GM21526 (cell line): ENCODE measurements around the gene MMP25.

Experiments used
- ATAC-seq: cut with Tn5 transposase; IDR thresholded peaks from one replicate; pipeline ENCODE4 v1.9.1; 2021; ENCODE audit warnings: moderate library complexity; ENCODE audit not compliant: unreplicated experiment, low FRiP score

MMP25 gene, protein sequence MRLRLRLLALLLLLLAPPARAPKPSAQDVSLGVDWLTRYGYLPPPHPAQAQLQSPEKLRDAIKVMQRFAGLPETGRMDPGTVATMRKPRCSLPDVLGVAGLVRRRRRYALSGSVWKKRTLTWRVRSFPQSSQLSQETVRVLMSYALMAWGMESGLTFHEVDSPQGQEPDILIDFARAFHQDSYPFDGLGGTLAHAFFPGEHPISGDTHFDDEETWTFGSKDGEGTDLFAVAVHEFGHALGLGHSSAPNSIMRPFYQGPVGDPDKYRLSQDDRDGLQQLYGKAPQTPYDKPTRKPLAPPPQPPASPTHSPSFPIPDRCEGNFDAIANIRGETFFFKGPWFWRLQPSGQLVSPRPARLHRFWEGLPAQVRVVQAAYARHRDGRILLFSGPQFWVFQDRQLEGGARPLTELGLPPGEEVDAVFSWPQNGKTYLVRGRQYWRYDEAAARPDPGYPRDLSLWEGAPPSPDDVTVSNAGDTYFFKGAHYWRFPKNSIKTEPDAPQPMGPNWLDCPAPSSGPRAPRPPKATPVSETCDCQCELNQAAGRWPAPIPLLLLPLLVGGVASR

DNA sequence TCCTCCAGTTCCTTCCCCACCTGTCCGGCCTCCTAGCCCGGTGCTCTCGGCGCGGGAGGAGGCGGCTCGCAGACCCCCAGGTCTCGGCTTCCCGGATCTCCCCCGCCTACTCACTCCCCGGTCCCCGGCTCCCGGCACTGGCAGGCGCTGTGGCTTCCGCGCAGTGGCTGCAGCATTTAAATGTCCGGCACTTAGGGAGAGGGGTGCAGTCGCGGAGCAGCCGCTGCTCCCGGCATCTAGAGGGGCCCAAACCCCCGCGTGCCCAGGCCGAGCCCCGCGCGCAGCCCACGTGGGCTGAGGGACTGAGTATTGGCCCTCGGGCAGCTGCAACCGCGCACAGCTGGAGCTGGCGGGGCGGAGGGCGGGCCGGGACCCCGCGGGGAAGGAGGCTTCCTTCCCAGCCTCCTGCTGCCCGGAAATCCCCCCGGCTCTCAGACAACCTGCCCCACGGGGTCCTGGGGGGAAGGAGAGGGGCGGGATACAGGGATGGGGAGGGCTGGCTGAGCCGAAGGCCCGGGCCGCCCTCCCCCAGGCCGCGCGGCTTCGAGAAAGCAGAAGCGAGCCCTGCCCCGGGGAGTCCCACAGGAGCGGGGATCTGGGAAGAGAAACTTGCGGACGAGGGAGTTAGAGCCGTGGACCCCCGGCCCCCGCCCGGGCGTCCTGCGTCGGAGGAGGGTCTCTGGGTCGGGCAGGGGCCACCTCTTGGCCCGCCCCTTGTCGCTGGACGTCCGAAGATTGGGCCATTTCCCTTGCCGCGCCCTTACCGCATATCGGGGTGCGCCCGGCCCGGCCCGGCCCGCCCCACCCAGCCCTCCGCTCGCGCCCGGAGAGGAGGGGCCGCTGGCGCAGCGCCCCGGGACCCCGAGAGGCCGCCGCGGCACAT is at the start of gene MMP25:
Gene MMP25, plus strand, starts transcription at position 804 of the 883 bp plus-strand sequence. CDS start 357 bp downstream, outside the sequence.
- ATAC-seq: no peak

DNA sequence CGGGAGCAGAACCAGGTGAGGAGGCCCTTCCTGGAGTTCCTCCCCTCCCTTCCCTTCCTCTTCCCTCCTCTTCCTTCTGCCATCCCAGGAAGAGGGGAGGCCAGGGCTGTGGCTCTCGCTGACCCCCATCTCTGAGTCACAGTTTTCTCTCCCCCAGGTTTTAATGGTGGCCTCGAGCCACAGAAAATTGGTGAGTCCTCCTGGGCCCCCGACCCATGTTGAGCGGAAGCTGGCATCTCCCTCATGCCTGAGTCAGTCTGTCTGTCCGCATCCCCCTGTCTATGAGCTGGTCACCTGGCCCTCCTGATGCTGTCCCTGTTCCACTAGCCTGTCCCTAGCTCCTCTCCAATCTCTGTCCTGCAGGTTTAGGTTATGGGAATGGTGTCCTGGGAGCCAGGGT is 46.4 kb upstream of the MMP25 start:
- no peak for ATAC-seq

DNA sequence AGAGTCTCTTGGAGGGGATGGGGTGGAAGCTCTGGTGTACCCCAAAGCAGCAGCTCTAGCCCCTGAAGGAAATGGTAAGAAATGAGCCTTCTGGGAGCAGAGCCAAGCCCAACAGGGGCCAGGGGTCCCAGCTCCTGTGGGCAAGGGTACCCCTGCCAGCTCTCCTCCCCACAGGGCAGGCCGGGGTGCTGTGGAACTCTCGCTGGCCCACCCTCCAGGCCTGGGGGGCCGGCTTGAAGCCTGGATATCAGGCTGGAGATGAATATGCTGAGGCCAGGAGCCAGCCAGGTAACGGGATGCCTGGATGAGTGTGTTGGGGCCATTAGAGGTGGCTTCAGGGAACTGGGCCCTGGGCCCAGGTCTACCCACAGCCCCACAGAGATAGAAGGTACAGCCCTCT is 45.8 kb upstream of the MMP25 start:
- ATAC-seq: no peak

DNA sequence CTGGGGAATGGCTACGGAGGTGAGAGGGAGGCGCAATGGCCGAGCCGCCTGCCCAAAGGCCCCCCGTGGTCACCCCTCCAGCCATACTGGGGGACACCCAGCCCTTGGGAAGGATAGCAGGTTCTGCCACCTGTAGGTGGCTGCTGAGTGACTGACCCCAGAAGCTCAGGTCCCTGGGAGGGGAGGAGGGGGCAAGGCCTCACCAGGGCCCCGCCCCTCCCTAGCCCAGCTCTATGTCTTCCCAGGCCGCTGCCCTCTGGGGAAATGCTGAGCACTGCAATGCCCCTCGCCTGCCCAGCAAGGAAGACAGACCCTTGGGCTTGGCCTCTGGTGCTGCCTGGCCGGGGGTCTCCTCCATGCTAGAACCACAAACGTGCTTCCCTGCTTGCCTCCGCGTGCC is 45.0 kb upstream of the MMP25 start:
- no peak for ATAC-seq

DNA sequence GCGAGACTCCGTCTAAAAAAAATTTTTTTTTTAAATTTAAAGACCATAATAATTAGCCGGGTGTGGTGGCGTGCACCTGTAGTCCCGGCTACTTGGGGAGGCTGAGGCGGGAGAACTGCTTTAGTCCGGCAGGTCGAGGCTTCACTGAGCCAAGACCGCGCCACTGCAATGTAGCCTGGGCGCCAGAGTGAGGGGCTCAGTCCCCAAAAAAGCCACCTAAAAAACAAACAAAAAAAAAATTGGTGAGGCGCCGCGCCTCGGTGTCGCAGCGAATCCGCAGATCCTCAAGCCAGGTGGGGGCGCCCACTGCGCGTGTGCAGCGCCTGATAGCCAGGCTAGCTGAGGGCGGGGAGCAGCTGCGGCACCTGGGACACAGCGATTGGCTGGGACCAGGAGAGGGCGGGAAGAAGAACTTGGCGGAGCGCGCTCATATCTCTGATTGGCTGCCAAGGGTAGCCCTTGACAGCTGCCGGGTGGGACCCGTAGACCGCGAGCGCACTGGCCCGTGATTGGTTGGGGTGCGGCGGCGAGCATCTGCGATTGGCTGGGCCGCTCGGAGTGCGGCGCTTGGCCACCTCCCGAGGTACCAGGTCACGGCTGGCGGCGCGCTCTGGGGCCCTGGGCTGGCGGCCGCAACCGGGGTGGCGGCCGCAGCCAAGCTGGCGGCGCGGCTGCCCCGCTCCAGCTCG is 42.6 kb upstream of the MMP25 start:
- peak; percentile 90 for ATAC-seq

DNA sequence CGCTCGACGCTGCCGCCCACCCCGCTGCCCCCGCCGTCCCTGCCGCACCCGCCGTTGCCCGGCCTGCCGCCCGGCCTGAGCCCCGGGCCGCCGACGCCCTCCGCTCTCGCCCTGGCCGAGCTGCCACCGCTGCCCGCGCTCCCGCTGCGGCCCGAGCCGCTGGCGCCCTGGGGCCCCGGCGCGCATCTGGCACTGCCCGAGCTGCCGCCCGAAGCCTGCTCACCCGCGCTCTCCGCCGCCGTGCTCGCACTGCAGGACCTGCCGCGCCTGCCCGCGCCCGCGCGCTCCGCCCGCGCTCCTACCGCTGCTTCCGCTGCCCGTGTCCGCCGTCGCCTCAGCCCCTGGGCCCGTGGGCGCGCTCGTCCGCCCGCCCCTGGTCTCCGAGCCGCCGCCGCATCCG is 42.0 kb upstream of the MMP25 start:
- ATAC-seq: no peak

DNA sequence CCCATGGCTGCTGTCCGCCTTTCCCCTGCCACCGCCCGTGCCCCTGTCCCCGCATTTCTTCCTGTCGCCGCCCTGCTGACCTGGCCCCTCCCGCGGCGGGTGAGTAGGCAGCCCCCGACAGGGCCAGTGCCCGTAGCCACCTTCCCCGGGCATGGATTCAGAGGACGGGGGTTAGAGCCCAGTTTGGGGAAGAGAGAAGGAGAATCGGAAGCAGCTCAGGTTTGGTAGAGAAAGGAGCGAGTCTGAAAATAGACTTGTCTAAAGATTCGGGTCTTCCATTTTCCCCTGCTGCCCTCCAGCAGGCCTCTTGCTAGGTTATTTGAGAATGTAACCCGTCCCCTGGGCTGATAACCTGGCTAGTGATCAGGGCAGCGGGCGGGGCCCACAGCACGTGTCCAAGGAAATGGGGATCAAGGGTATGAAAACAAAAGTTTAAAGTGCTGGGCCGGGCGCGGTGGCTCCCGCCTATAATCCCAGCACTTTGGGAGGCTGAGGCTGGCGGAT is 41.5 kb upstream of the MMP25 start:
- no peak for ATAC-seq

DNA sequence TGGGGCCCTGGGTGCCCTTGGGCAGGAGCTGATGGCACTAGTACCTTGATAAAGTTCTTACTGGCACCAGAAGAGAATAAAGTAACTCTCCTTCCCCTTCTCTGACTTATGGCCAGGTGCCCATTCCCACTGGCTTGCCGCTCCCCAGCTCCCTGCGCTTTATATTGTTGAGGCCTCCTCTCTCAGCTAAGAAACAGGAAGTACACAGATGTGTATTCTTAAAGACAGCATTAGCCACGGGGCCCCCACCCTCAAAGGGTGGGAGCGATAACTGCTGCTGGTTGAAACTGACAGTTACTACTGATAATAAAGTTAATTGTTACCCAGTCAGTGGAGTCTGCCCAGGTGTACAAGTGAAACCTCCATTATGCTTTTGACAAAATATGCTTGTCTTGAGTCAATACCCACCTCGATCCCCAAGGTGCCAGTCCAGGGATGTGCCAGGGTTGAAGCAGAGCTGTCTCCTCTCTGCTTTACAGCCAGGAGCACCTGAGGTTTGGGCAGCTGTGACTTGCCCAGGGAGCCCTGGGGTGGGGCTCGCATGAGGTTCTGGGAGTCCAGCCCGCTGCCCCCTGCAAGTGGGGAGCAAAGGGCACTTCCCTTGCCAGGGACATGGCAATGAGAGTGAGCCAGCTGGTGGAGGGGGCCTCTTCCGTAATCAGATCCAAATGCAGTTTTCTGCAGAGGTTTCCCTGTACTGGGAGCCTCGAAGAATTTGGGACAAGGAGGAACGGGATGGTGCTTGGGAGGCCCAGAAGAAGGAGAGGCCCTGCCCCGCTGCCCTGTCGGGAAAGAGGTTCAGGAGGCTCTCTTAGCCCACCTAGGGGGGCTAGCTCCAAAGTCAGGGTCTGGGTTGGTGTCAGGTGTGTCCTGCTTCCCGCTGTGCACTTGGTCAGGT is 39.1 kb upstream of the MMP25 start:
- ATAC-seq: no peak

DNA sequence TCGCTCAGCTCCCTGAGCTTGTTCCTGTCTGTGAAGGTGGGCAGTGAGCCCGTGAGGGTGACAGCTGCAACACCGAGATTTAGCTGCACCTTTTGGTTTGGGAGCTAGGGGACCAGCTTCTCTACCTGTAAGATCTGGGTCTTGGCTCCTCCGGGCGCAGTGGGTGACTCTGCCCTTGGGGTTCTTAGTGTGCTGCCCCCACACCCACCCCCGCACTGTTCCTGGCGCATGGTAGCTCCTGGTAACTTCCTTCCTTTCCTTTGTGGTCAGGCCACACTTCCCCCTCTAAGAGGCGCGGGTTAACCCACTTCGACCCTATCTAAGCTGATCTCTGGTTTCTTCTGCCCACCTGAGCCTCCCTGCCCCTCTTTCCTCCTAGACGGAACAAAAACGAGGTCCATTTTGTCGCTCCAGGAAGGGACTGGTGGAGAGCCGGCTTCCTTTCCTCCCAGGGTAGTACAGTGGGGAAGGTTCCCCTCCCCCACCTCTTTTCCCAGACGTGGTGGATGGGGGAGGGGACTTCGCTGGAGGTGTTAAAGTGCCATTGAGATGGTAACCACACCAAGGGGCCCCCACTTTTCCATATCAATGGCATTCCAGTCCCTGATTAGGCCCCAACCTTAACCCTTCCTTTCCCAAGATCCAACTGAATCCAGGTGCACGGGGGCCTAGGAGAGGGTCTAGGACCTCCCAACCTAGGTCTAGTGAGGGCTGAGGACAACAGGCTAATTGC is 38.2 kb upstream of the MMP25 start:
- ATAC-seq: no peak

DNA sequence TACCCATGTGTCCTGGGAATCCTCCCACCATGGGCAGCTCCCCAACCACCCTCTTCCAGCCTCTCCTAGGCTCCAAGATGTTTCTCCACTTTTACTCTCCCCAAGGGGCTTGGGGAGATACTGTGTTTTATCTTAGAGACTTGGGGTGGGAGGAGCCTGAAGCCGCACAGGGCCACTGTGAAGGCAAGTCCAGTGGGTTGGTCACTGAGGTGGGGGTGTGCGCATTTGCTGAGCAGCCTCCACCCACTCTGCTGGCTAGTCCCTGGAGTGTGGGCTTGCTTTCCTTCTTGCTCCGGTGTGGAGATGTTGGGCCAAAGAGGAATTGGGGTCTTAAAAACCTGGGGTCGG is 37.7 kb upstream of the MMP25 start:
- no peak for ATAC-seq

DNA sequence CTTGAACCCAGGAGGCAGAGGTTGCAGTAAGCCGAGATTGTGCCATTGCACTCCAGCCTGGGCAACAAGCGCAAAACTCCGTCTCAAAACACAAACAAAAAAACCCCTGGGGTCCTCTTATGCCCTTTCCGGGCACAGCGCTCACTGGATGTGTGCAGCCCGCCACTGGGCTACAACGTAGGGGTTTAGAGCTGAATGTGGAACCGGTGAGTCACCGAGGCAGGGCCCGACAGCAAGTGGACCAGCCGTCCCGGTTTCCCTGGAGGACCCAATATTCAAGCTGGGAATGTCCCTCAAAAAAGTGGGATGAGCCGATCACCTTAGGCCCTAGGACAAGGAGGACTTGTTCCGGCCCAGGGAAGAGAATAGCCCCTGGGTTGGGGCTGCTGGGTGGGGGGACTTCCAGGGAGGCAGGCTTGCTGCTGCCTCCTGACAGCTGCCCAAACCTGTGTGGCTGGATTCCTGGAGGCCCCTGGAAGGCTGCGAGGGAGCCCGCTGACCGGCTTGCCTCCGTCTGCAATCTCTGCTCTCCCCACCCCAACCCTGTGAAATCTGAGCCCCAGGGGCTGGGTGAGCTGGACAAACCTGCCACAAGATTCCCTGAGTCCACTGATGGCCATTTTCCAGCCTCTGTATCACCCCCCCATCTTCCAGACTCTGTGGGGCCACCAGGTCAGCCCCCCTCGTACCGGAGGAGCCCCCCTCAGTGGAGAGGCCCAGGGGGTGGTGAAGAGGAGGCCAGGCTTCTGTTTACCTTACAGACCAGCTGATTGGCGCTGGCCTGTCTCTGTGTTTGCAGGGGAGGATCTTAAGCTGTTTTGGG is 36.6 kb upstream of the MMP25 start:
- ATAC-seq: no peak

DNA sequence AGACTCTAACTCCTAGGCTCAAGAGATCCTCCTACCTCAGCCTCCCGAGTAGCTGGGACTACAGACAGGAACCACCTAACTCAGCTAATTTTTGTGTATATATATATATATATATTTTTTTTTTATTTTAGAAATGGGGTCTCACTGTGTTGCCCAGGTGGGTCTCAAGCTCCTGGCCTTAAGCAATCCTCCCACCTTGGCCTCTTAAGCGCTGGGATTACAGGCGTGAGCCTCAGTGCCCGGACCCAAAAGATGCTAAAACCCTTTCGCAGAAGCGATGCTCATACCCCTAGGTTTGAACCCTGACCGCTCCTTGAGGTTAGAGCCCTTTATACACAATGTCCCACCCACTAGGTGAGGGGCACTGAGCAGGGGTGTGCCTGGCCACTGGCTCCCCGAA is 35.9 kb upstream of the MMP25 start:
- ATAC-seq: no peak

DNA sequence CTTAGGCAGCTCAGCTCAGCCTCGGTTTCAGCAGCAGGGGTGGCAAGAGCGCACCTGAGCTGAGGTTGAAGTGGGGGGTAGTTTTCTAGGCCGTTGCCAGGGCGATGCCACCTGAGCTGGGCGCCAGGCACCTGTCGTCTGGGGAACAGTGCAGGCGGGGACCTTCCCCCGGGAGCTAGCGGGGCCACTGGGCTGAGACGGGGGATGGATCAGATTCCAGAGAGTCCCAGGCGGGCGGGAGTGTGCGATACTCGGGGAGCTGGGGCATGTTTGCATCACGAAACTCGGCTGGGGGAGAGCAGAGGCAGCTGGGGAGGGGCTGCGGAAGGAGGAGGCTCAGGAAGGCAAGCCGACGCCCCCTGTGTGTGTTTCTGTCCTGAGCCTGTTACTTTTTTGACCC is 34.1 kb upstream of the MMP25 start:
- ATAC-seq: no peak

DNA sequence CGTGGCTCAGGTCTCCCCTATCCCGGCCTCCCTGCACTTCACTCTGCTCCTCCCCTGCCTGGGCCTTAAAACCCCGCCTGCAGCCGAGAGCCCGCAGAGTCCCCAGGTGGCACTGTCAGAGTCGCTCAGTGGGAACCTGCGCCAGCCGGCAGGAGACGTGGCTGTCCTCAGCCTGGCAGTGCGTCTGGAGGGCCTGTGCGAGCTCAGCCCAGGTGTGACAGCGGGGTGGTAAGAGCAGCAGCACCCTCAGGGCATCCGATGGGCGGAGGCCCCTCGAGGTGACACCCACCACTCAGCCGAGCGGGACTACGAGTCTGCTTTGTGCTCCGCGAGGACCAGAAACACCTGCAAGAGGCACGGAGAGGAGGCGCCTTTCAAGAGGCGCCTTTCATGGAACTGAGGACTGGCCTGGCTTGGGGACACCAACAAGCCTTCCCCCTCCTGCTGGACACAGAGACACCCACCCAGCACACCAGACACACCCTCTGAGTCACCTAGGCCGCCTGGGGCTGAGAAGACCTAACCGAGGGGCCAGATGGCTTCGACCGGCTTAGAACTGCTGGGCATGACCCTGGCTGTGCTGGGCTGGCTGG is 33.4 kb upstream of the MMP25 start, which contains the start of gene CLDN9:
Gene CLDN9, plus strand, starts transcription at position 96 of the 593 bp plus-strand sequence. Its CDS starts 440 bp downstream, at position 536.
- ATAC-seq: no peak

DNA sequence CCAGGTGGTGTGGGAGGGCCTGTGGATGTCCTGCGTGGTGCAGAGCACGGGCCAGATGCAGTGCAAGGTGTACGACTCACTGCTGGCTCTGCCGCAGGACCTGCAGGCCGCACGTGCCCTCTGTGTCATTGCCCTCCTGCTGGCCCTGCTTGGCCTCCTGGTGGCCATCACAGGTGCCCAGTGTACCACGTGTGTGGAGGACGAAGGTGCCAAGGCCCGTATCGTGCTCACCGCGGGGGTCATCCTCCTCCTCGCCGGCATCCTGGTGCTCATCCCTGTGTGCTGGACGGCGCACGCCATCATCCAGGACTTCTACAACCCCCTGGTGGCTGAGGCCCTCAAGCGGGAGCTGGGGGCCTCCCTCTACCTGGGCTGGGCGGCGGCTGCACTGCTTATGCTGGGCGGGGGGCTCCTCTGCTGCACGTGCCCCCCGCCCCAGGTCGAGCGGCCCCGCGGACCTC is 32.8 kb upstream of the MMP25 start:
- ATAC-seq: no peak

DNA sequence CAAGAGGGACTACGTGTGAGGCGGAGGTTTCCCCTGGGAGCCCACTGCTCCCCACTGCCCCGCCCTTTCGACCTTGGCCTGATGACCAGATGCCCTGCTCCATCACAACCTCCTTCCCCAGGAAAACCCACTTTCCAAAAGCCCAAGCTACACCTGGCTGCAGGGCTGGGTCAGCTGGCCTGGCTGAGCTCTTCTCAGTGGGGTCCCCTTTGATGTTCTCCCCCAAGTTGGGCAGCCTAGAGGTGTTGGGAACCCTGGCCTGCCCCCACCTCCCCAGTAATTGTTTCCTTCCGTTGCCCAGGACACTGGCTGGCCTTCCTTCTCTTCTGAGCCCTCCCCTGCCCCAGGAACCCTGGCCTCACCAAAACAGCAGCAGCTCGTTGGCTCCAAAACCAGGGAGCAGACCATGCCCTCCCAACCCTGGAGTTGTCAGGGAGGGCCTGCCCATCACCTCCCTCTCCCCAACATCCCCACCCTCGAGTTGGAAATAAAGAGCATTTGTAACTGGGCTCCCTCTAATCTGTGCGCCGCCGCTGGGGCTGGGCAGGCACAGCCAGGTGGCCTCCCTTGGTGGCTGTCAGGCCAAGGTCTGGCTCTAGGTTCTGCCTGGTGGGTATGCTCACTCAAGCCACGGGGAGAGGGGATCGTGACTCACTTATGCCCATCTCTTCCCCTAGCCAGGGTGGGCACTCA is 32.2 kb upstream of the MMP25 start:
- no peak for ATAC-seq

DNA sequence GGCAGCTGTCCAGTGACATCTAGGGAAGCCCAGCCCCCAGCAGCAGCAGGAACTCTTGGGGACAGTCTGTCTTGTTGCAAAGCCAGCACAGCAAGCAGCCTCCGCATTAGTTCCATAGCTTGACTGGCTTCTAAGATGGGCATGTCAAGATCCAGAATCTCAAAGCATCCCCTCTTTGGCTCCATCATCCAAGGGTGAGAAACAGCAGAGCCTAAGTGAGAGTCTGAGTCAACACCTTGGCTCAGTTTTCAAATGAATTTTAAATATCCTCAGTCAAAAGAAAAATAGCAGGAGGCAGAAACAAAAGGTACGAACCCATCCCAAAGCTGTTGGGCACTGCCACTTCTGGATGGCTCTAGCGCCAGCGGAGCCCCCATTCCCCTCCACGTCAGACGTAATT is 31.4 kb upstream of the MMP25 start:
- ATAC-seq: no peak
